HepG2 (cell line): ENCODE data around the gene AFDN. TPM values are rescaled to one million over a fixed set of nuclear protein-coding genes. Genes with fewer than 3 reads are reported as not detected.
A peak's percentile ranks its signal among the peaks of the same experiment; 100 is the strongest.

ENCODE experiments used
- ARID4A ChIP-seq: sonication (generic); formaldehyde crosslinking; IDR thresholded peaks from 2 replicates; pipeline ENCODE4 v1.5.0; 2020; ENCODE audit warnings: mild to moderate bottlenecking, missing genetic modification reagents, borderline replicate concordance
- FOXP4 ChIP-seq: sonication (generic); formaldehyde crosslinking; IDR thresholded peaks from 2 replicates; pipeline ENCODE4 v1.4.0; 2020; ENCODE audit warnings: missing genetic modification reagents
- GPBP1L1 ChIP-seq: sonication (generic); formaldehyde crosslinking; IDR thresholded peaks from 2 replicates; pipeline ENCODE4 v1.5.0; 2020; ENCODE audit warnings: mild to moderate bottlenecking, missing genetic modification reagents
- GZF1 ChIP-seq: sonication (generic); formaldehyde crosslinking; IDR thresholded peaks from 2 replicates; pipeline ENCODE4 v1.5.1; 2020; ENCODE audit warnings: mild to moderate bottlenecking, missing genetic modification reagents
- HOXA9 ChIP-seq: sonication (generic); formaldehyde crosslinking; IDR thresholded peaks from 2 replicates; pipeline ENCODE4 v1.8.1; 2022; ENCODE audit warnings: missing genetic modification reagents, mild to moderate bottlenecking, moderate library complexity, borderline replicate concordance
- MEF2D ChIP-seq: sonication (generic); formaldehyde crosslinking; IDR thresholded peaks from 2 replicates; pipeline ENCODE4 v1.5.1; 2020; ENCODE audit warnings: mild to moderate bottlenecking, missing genetic modification reagents
- NFE2L1 ChIP-seq: sonication (generic); formaldehyde crosslinking; IDR thresholded peaks from 2 replicates; pipeline ENCODE4 v1.4.0; 2020; ENCODE audit warnings: missing genetic modification reagents, mild to moderate bottlenecking, borderline replicate concordance
- PTBP1 ChIP-seq: fragments of 200-400 bp; formaldehyde crosslinking; IDR thresholded peaks from 2 replicates; pipeline ENCODE4 v1.6.1; 2018; ENCODE audit warnings: low read length, low read depth; ENCODE audit not compliant: poor library complexity, severe bottlenecking
- ZEB1 ChIP-seq: IDR thresholded peaks from 2 replicates; pipeline ENCODE4 v1.6.1; 2012; ENCODE audit warnings: mild to moderate bottlenecking, low read depth, inconsistent platforms; ENCODE audit not compliant: insufficient replicate concordance
- ZFP62 ChIP-seq: sonication (generic); formaldehyde crosslinking; IDR thresholded peaks from 2 replicates; pipeline ENCODE4 v1.4.0; 2020; ENCODE audit warnings: missing genetic modification reagents
- ZMAT3 ChIP-seq: sonication (generic); formaldehyde crosslinking; conservative IDR thresholded peaks from 2 replicates; pipeline ENCODE4 v1.7.0; 2021; ENCODE audit warnings: missing genetic modification reagents
- ZNF329 ChIP-seq: sonication (generic); formaldehyde crosslinking; IDR thresholded peaks from 2 replicates; pipeline ENCODE4 v1.9.0; 2021; ENCODE audit warnings: low read depth, mild to moderate bottlenecking, missing genetic modification reagents
- ZNF382 ChIP-seq: sonication (generic); formaldehyde crosslinking; IDR thresholded peaks from 2 replicates; pipeline ENCODE4 v1.5.0; 2020; ENCODE audit warnings: missing genetic modification reagents, mild to moderate bottlenecking, borderline replicate concordance
- ZNF569 ChIP-seq: sonication (generic); formaldehyde crosslinking; IDR thresholded peaks from 2 replicates; pipeline ENCODE4 v1.5.0; 2020; ENCODE audit warnings: mild to moderate bottlenecking, missing genetic modification reagents, moderate library complexity, borderline replicate concordance
- ZNF687 ChIP-seq: sonication (generic); formaldehyde crosslinking; IDR thresholded peaks from 2 replicates; pipeline ENCODE4 v1.5.1; 2020; ENCODE audit warnings: mild to moderate bottlenecking, missing genetic modification reagents, moderate library complexity
- polyA plus RNA-seq, 8 experiments: library from polyadenylated mRNA; depleted of rRNA in 3 of 8; stranded (reverse) in 7 of 8; unstranded in 1 of 8; fragments of >200 nt; fragmentation: Illumina TruSeq in 4 of 8; extraction: Trizol in 4 of 8; gene quantifications; 2 replicates each; pipeline versions ENCODE4 v1.2.1 to v1.2.3, GENCODE V29; 2011 to 2016; ENCODE audit warnings: low read depth in 4 of 8, missing spikeins in 1 of 8, mixed read lengths in 1 of 8; ENCODE audit not compliant: insufficient read depth in 1 of 8
- total RNA-seq, 5 experiments: library from RNA; depleted of rRNA; stranded (reverse); fragments of >200 nt; fragmentation: Illumina TruSeq; extraction: Trizol; gene quantifications; 2 replicates each; pipeline ENCODE4 v1.2.3, GENCODE V29; 2016; ENCODE audit warnings: low read depth in 1 of 5

The AFDN gene
- total and polyA plus RNA-seq, 2 of the 13 experiments (the other 11 are each of a cell fraction or from before 2014, with no cell fraction given), result 136 to 151 TPM

GRCh38 chr6:167826230-167826895 lies 348 bp upstream of the AFDN start (continued):
- TF ChIP-seq ZNF687 (CRISPR knock-in tag), result peak; percentile 61
- TF ChIP-seq MEF2D (CRISPR knock-in tag), result peak; percentile 59; the same call in 1 of the 2 replicates
- TF ChIP-seq HOXA9 (CRISPR knock-in tag), result peak; percentile 91
- TF ChIP-seq ZFP62 (CRISPR knock-in tag), result no peak
- no peak for TF ChIP-seq FOXP4 (CRISPR knock-in tag)
- no peak for TF ChIP-seq ZNF569
- TF ChIP-seq ARID4A, result peak; percentile 62; the same call in 1 of the 2 replicates
- 0 out of 2 replicates have a peak, but pooled peaks have one; percentile 9 for TF ChIP-seq ZNF329 (CRISPR knock-in tag)
- TF ChIP-seq NFE2L1 (CRISPR knock-in tag), result no peak; the same call in 1 of the 2 replicates
- TF ChIP-seq ZMAT3 (CRISPR knock-in tag), result peak; percentile 18; the same call in 1 of the 2 replicates
- TF ChIP-seq PTBP1, result no peak
- TF ChIP-seq GZF1 (CRISPR knock-in tag), result no peak
- no peak for TF ChIP-seq ZNF382 (CRISPR knock-in tag)
- no peak for TF ChIP-seq ZEB1
- no peak for TF ChIP-seq GPBP1L1 (CRISPR knock-in tag)
